CD4-positive, alpha-beta T cell treated with Interleukin-17A for 4 hours (primary cell): ENCODE results near the gene TTLL12.

Experiments
- DNase-seq: peaks from one replicate; pipeline ENCODE4 v3.0.0-alpha.2; 2020; ENCODE audit warnings: mixed read lengths

TTLL12 gene

DNA sequence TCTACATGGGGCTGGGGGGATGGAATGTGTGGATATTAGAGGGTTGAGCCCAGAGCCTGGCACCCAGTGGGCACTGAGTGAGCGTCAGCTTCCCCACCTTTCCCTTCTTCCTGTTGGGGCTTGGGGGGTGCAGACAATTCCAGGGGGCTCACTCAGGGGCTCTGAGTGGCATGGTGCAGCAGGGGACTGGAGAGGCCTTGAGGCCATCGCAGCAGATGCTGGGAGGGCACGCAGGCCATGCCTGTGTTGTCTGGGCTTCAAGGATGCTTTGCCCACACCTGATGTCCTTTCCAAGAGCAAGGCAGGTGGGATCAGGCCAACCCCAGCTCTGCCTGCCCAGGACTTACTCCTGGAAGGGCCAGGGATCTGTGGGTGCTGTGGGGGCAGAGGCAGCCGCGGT, 11.2 kb upstream of the TTLL12 start:
- DNase-seq: no peak

DNA sequence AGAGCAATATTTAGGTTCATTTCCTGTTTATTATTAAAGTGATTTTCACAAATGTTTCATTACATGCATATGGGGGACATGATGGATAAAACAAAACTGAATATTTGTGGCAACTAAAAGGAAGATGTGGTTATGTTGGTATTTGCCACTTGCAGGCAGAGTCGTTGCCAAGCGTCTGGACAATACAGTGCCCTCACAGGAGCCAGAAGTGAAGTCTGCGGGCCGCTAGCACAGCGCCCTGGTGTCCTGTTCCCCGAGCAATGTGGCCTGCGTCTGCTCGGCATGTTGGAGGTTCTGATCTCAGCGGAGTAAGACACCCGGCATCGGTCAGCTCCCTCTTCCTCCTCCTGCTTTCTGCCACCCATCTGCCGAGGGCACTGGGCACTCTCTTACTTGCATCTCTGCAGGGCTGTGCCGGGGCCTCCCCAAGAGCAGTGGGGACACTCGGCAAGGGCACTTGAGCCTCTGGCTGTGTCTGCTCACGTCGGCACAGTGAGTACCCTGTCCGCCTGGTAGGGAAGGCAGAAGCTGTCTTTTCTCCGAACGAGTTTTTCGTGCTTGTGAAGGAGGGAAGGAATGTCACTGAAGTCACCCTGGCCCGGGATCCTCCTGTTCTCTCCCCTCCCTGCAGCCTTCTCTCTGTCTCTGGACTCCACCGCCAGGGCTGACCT, 10.5 kb upstream of the TTLL12 start:
- DNase-seq: no peak

DNA sequence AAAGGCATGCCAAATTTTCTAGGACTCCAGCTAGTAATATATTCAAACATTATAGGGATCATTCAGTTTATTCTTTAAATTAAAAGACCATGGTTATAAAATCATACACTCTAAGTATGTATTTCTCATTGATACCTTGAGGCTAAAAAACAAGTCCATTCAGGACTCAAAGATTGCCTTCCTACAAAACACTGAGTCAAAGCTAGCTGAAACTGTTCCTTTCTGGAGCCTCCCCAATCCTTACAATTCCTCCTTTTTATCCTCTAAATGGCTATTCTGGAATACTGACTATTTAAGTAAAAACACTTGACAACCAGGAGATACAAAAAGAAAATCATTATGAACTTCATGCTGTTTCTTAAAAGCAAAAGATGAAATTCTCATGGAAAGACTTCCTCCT, 4.9 kb upstream of the TTLL12 start:
- no peak for DNase-seq

DNA sequence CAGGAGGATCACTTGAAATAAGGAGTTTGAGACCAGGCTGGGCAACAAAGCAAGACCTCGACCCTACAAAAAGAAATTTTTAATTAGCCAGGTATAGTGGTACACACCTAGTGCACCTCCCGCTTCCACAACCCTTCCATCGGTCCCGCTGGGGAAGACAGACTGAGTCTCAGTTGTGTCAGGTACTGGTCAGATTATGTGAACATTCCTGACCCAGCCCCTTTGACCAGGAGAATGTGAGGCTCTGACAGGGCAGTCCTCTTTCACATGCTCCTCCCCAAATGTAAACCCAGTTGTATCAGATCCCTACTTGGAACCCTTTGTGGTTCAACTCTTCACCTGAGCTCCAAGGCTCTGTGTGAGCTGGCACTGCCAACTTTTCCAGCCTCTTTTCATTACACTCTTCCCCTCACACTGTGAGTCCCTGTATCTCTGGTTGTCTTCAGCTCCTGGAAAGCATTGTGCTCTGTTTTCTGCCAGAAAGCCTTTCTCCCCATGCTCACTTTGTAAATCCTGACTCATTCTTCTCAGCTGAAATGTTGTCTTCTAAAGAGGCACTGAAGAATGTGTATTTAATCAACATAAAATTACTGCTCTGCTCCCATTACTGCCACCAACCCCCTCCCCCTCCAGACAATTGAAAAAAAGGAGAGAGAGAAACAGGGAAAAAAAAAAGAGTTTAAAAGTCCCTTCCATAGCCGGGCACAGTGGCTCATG, 2.1 kb upstream of the TTLL12 start:
- no peak for DNase-seq

DNA sequence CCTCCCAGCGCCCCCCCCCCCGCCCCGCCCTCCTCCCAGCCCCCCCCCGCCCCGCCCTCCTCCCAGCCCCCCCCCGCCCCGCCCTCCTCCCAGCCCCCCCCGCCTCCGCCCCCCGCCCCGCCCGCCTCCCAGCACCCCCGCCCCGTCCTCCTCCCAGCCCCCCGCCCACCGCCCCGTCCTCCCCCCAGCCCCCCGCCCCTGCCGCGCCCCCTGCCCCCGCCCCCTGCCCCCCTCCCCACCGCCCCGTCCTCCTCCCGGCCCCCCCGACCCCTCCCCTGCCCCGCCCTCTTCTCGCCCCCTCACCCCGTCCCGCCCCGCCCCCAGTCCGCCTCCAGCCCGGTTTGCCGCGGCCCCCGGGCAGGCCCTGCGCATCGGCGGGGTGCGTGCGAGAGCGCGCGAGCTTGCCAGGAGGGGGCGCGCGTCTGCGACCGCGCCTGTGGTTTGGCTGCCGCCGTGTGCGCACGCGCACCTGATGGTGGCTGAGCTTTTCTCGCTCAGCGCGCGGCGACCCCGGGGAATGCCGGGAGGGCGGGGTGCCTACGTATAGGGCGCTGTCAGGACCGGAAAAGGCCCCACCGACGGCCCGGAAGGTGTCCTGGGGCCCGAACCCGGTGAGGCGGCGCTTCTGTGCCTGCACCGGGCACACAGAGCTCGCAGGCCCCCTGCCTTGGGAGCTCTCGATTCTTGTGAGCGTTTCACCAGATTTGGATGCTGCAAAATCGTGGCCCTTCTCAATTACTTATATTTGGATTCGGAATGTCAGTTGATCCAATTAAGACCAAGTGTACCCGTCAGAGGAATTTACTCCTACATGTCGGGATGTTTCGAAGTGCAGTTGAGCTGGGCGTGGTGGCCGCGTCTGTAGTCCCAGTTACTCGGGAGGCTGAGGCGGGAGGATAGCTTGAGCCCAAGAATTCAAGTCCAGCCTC, 501 bp upstream of the TTLL12 start:
- DNase-seq: peak; percentile 98

DNA sequence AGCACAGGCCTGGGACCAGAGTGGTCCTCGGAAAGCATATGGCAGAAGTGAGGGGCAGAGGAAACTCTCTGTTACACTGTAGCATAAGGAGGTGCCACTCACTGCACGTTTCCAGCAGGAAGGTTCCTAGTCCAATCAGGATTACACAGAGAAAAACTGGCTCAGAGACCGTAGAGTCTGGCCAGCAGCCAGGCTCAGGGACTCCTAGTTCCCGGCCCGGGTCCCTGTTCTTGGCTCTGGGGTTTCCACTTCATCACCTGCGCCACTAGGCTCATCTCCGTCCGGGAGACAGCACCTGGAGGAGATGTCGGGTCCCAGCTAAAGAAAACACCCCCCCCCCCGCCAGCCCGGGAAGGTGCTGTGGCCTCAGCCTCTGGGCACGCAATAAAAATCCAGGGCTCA, 1.1 kb downstream of the TTLL12 start:
- DNase-seq: no peak

DNA sequence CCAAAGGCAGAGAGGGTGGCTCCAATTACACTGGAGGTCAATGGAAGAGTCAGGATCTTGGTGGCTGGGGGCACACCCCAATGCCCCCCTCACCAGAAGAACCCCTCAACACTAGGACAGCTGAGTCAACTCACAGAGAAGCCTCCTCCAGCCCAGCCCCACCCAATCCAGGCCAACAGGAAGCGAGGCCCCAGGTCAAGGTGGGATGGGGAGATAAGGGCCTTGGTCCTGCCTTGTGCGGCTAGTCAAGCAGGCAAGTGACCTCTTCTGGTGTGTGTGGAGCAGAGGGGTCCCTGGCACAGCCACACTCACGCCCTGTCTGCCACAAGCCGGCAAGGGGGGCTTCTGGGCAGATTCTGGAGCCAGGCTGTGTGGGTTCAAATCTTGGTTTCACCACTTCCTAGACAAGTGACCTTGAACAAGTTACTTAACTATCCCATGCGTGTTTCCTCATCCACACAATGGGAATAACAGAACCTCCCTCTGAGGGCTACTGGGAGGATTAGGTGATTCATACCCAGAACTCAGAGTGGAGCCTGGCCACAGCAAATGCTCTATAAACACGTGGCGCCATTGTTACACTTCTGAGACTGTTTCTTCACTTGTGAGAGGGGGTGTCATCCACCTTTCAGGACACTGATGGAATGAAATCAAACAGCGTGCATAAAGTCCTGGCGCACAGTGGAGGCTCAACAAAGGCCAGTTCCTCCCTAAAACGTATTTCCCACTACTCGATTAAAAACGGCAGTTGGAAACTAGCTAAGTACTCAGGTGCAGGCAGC, 3.2 kb downstream of the TTLL12 start:
- DNase-seq: no peak

DNA sequence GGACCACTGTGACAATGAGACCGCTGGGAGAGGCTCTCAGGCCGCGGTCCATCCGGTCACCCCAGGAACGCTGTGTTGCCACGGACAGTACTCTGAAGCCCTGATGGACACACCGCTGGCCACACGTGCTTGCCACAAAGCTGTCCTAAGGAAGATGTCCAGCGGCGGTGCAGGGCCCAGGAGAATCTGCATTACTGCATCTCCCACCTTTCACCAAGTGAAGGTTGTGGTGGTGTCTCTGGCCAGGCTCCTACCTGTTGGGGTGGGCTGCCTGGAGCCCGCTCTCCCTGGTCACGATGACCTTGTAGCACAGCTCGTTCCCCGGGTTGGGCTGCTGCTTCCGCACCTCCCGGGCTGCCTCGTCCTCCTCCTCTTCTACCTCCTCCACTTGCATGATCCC, 4.2 kb downstream of the TTLL12 start:
- no peak for DNase-seq

DNA sequence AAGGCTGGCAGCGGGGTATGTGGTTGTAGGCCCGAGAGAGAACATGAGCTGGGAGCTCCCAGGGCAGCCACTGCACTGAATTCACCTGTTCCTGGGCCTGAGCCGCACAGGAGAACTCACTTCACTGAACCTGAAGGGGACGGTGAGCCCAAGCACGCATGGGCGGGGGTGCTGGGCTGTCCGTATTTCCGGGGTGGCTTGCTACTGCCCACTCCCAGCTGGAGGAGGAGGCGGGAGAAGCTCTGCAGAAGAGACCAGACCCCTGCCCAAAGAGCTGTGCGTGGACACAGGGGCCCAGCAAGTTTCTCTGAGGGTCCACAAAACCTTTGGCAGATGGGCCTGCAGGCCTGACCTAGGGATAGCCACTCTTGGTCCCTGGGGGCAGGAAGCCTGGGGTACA, 4.8 kb downstream of the TTLL12 start:
- no peak for DNase-seq

DNA sequence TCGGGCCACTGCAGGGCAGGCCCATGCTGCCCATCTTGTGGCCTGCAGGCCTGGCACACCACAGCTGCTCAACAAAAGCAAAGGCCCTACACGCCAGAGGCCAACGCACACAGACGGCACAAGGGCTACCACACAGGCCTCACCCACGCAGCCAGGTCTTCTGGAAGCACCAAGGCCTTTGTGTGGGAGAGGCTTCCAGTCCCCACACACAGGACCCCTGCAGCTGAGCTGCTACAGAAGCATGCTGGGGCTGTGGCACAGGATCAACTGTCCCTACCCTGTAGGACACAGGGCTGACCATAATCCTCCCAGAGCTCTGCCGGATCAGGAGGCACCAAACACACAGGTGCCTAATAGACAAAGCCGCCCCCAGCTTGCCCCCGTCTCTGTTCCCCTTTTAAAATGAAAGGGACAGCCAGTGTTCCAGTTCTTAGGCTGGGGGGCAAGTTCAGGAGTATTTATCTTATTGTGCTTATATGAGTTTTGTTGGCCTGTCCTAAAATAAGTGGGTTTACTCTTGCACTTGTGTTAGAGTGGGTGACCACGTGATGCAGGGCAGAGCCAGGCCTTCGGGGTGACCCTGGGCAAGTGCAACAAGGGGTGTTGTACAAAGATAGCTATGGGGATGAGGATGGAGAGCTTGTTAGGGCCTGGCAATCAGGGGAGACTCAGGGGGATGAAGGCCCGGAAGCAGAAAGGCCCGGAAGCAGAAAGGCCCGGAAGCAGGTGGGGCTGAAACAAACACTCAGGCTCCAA, 5.4 kb downstream of the TTLL12 start:
- DNase-seq: no peak

DNA sequence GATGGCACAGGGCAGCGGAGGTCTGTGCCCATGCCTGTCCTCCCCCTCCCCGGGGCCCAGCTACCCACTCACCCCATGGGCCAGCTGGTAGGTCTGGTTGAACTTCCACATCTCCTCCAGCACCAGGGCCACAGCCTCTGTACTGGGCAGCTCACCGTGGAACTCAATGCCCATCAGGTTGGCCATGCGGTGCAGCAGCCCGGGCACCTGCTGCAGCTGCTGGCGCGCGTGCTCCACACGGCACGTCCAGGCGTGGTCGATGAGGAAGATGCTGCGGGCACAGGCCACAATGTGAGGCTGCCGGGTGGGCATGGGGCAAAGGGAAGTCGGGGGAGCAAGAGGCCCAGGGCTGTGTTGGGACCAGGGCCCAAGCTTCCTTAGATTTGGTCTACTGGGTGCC, 6.3 kb downstream of the TTLL12 start:
- DNase-seq: no peak

DNA sequence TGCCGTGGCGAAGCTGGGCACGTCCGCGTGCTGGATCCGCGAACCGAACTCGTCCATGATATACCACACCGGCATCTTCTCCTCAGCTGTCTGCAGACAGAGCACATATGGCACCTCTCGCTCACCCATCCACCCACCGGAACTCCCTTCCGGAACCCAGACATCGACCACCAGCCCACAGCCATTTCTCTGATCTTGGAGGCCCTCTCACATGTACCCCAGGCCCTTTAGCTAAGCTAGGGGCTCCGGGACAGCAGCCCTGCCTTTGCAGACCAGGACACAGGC, 7.1 kb downstream of the TTLL12 start:
- no peak for DNase-seq

DNA sequence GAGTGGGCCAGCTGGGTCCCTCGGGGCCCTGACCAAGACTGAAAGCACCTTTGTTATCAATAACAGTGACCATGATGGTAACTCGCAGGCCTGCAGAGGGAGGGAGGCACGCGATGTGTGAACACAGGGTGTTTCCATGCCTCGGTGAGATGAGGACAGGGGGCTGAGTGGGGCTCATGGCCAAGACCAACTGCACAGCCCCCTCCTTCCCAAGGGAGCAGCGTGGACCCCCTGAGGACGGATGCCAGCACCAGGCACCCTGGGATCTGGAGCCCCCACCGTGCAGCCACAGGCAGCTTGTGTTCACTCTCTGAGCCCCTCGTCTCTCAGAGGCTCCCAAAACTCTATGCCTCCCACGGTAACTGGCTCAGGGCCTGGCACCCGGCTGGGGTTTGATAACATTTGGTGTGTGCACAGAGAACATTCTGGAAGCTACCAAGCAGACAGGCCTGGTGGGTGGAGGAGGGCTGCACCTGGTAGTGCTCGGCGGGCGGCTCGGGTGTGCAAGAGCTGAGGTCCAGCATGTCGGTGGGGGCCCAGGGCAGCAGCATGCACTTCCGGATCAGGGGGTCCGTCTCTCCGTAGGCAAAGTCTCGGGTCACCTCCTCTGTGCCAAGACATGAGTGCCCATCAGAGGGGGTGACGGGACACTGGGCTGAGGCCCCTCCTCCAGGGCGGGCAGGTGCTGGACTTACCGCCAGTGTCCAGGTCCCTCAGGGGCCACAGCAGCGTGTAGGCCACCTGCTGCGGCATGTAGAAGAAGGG, 7.6 kb downstream of the TTLL12 start:
- no peak for DNase-seq

DNA sequence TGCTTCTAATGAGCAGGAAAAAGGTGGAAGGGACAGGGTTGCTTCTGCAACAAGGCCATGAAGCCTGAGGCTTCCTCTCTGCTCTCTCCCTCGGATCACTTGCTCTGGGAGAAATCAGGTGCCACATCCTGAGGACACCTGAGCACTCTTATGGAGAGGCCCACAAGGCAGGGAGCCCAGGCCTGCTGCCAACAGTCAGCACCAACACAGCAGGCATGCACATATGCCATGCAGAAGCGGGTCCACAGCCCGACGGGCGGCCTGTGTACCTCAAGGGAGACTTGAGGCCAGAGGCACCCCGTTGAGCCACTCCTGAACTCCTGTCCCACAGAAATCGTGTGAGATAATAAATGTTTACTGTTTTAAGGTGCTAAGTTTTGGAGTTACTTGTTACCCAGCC, 9.5 kb downstream of the TTLL12 start:
- DNase-seq: no peak

DNA sequence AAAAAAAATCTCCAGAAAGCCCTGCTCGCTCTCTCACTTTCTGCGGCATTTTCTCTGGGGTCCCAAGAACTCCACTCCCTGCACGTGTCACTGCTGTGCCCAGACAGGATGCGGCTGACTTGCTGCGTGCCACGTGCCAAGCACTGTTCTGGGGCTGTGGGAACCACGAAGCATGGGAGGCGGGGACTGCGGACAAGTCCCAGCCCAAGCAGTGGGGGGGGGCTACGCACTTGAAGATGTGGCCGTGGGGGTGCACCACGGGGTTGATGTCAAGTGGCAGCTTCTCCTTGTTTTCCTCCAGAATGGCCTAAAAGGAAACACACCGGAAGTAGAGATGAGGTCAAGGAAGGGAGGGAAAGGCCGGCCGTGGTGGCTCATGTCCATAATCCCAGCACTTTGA, 10.8 kb downstream of the TTLL12 start:
- DNase-seq: no peak

DNA sequence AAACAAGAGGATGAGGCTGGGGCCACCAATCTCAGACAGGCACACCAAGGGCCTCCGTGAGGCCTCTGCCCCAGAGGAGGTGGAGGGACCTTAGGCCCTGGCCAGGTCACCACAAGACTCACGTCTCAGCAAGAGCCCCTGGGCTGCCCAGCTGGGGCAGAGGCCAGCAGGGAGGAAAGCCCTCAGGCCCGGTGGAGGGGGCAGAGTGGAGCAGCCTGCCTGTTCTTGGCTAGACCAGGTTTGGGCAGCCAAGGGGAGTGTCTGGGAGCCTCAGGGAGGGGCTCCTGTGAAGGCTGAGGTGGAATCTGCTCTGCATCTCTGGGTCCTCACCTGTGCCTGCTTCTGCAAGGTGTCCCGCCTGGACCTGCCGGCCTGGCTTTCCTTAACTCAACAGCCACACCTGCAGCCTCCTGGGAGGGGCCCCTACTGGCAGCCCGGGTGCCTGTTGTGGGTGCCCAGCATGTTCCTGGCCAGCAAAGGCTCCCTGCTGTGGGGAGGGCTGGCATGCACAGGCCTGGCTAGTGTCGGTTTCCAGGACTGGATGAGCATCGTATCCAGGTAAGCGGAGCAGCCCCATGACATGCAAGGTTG, 11.9 kb downstream of the TTLL12 start:
- no peak for DNase-seq

DNA sequence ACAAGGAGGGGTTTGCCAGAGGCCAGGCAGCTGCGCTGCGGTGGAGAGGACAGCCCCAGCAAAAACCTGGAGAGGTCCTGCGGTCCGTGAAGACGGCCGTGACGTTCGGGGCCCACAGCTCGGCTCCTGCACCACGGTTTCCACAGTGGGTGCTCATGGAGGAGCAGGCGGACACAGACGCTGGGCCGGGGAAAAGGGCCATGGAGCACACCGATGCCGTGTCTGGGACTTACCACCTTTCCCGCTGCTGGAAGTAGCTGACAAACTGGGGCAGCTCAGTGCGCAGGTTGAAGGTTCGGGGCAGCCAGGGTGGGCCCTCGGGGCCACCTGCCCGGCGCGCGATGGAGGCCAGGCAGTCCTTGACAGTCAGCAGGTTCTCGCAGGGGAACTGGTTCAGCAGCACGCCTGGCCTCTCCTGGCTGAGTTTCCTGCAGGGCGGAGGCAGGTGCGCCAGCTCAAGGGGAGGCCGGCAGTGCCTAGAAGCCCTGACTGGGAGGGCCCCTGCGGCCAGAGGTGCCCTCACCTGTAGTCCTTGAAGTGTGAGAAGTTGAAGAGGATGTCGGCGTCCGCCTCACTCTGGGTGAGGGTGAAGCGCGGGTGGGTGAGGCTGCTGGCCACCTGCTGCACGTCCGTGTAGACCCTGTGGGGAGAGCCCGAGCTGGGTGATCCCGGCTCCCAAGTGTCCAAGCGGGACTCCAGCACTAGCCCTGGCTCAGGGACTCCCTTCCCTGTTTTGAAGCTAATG, 12.8 kb downstream of the TTLL12 start:
- no peak for DNase-seq

DNA sequence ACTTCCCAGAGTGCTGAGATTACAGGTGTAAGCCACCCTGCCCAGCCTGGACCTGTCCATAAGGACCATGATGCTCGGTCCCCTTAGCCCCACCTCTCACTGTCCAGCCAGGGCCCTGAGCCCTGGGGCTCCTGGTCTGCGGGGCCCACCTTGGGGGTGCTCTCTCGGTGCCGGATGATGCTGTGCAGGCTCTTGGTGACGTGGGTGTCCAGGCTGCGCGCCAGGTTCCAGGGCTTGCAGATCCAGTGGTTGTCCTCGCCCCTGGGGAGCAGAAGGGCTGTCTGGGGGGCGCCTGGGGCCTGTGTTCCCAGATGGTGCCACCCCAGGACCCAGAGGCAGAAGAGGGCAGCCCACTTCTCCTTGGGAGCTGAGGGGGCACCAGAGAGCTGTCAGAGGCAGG, 13.4 kb downstream of the TTLL12 start:
- no peak for DNase-seq

DNA sequence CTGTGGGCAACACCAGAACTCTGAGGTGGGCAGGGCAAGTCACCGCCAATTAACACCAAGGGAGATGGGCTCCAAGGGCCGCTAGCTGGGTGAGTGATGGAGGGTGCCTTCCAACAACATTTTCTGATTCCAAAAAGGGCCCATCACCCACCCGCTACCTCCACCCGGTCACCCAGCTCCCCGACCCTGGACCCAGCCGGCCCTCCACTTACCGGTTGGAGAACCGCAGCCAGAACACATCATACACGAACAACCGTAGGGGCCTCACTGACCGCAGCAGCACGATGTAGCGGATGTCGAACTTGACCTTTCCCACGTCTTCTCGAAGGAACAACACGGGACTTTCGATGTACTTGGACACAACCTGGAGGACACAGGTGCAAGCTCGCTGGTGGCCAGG, 14.7 kb downstream of the TTLL12 start:
- DNase-seq: no peak

DNA sequence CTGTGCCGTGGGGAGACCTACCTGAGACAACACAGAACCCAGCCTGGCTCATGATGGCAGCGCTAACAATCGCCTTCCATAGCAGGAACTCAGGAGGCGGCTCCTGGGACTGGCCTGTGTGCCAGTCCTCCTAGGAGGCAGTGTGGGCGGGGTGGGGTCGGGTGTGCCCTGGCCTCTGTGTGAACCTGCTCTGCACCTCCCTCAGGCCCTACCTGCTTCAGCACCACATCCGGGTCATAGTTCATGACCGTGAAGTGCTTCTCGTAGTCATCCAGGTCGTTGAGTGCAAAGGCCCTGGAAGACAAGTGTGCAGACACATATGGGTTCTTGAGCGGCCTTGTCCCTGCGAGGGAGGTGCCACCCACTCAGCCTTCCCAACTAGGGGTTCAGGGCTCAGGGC, 15.3 kb downstream of the TTLL12 start:
- DNase-seq: no peak
